Renal cortex interstitium (tissue), 11 donors: ENCODE measurements around the gene TAS1R3. TPM values are rescaled to one million over a fixed set of nuclear protein-coding genes. Genes with fewer than 3 reads are reported as not detected.

ENCODE experiments used
- DNase-seq, 11 donors: peaks; one replicate each; pipeline ENCODE4 v3.0.0-alpha.2; 2013; ENCODE audit warnings: low read depth in 9 of 11, low spot score in 4 of 11; ENCODE audit errors: extremely low read depth in 1 of 11
- polyA plus RNA-seq, 3 donors: library from polyadenylated mRNA; unstranded; fragments of 120-200 nt; gene quantifications; one replicate each; pipeline ENCODE4 v1.2.1, GENCODE V29; 2013; ENCODE audit not compliant: insufficient read length in 3 of 3

Gene TAS1R3
- polyA plus RNA-seq, 3 donors = 0.31 to 0.52 (median 0.47) TPM

- DNase-seq = no peak
These were observed 14.9 kb downstream of the TAS1R3 start for GRCh38 chr1:1345860-1346500.

- no peak for DNase-seq
These were observed 15.4 kb downstream of the TAS1R3 start for GRCh38 chr1:1346501-1346890.

DNA sequence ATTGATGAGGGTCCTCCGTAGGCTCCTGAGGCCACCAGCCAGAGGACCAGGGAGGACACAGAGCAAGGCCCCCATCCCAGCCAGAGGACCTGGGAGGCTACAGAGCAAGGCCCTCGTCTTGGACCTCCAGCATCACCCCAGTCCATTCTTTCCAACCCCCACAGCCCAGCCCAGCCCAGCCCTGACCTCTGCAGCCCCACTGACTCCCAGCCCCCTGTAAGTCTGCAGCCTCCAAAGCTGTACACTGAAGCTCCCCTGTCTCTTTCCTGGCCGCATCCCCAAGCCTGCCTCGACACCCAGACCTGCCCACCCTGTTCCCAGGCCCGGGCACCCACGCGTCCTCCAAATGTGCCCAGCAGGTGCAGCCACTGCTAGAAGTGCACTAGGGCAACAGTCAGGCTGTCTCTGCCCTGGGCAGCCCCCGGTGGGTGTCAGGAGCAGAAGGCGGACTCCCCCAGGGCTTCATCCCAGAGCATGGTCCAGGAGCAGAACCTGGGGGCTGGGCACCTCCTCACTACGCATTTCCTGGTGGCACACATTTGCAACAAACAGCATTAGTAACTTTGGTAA is 16.0 kb downstream of the TAS1R3 start:
- DNase-seq = no peak

DNA sequence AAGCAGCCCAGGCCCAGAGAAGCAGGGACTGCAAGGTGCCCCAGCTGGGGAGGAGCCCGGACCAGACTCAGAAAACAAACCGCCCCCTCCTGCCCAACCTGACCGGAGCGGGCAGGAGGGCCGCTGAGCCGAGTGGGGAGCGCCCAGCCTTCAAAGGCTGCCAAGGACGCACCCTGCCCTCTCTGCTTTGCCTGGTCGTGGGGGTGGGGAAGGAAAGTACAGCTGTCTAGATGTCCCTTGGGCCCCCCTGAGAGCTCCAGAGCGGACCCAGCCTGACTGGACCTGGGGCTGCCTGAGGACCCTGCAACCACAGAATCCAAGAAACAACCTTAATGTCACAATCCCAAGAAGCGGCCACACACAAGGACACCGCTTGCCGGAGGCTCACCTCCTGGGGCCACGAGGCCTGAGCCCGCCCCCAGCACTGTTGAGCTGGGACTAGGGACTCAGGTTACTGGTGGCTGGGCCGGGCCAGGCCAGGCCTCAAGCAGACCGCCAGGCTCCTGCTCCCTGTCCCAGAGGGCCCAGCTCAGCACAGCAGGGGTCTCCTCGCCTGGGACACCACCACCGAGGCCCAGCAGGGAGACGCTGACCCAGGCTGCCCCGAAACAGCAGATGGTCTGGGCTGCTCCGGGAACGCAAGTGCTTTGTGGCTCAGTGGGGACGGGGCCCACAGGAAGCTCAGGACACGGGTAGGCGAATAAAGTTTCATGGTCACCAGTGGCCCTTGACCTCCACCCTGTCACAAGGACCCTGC is 16.8 kb downstream of the TAS1R3 start:
- DNase-seq = no peak

- DNase-seq = no peak
These were observed 17.6 kb downstream of the TAS1R3 start for GRCh38 chr1:1348420-1349255.

GRCh38 chr1:1349256-1350012 is 18.4 kb downstream of the TAS1R3 start, which contains the start of gene DVL1:
Gene DVL1, minus strand, starts transcription at chr1:1349418. Its CDS starts 353 bp downstream, at chr1:1349065.
- DNase-seq = peak in 4 of 11 donors; percentile 61 to 71 (median 68)

DNA sequence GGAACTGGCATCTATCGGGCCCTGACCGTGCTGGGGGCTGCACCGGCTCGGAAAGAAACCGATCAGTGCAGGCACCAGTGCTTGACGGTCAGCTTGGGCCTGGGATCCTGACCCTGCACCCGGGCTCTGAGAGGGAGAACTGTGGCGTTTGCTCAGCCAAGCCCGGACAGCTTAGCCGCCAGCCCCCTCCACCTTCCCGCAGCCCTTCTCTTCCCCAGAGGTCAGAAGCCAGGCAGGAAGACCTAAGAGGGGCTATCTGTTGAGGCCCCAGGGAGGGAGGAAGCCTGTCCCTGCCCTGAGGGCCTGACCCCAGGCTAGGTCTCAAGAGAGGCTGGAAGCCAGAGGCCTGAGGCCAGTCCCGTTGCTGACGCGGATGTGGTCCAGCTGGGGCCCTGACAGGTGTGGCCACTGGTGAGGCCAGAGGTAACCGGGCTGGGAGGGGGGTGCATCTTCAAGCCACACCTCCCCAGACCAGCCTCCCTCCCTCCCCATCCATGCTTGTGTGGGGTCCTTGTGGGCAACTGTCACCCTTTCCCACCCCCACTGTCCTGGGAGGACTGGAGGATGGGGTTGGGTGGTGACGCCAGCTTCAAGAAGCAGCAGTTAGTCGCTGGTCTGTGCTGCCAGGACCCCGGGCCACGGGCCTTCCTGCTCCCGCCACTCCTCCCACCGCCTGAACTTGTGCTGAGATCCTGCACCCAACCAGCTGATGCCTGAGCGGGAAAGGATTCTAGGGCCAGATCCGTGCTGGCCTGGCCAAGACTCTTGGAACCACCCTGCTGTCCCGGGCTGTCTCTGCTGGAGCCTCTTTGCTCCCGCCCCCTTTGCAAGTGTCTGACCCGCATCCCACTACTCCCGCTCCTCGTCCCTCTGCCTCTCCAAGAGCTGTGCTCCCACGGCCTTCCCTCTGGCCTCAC is 20.7 kb downstream of the TAS1R3 start:
- DNase-seq = no peak

- no peak for DNase-seq
These were observed 21.8 kb downstream of the TAS1R3 start for GRCh38 chr1:1352786-1353388.

- no peak for DNase-seq
These were observed 22.5 kb downstream of the TAS1R3 start for GRCh38 chr1:1353389-1354151.

- DNase-seq = no peak
These were observed 23.5 kb downstream of the TAS1R3 start for GRCh38 chr1:1354271-1355247.

DNA sequence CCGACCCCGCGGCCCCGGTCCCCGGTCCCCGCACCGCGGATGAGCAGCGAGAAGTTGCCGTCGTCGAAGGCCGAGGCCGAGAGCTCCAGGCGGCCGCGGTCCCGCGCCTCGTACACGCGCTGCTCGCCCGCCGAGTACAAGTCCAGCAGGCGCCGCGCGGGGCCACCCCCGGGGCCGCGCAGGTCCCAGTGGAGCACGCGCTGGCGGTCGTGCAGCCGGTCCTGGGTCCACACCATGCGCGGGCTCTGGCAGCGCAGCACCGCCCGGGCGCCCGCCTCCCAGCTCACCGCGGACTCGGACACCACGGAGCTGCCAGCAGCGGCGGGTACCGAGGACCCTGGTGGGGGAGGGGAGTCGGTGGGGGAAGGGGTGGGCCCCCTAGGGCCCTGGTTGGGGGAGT is 24.3 kb downstream of the TAS1R3 start:
- DNase-seq = peak in 1 of 11 donors; percentile 51

DNA sequence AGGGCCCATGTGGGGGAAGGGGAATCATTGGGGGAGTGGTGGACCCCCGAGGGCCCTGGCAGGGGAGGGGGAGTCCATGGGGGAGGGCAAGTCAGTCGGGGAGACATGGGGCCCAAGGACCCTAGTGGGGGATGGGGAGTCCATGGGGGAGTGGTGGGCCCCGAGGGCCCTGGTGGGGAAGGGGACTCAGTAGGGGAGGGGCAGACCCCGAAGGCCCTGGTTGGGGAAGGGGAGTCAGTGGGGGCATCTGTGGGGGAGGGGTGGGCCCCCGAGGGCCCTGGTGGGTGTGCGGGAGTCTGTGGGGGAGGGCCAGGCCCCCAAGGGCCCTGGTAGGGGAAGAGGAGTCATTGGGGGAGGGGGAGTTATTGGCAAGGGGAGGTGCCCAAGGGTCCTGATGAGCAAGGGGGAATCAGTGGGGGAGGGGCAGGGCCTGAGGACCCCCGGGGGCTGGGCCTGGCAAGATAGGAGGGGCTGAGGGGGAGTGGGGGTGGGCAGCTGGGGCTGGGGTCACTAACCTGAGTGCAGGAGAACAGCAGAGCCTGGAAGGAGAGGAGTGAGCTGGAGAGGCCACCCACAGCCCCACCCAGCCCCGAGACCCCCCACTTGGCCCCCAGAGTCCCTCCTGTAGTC is 25.2 kb downstream of the TAS1R3 start:
- DNase-seq = no peak

GRCh38 chr1:1356796-1357401 is 25.8 kb downstream of the TAS1R3 start:
- DNase-seq = no peak

- no peak for DNase-seq
These were observed 26.9 kb downstream of the TAS1R3 start for GRCh38 chr1:1357871-1358432.
